HG02571 (cell line): ENCODE measurements around the gene SLX4IP.

Experiments used
- ATAC-seq: cut with Tn5 transposase; IDR thresholded peaks from one replicate; pipeline ENCODE4 v1.9.1; 2021; ENCODE audit warnings: mild to moderate bottlenecking, moderate library complexity; ENCODE audit not compliant: unreplicated experiment

The SLX4IP gene

DNA sequence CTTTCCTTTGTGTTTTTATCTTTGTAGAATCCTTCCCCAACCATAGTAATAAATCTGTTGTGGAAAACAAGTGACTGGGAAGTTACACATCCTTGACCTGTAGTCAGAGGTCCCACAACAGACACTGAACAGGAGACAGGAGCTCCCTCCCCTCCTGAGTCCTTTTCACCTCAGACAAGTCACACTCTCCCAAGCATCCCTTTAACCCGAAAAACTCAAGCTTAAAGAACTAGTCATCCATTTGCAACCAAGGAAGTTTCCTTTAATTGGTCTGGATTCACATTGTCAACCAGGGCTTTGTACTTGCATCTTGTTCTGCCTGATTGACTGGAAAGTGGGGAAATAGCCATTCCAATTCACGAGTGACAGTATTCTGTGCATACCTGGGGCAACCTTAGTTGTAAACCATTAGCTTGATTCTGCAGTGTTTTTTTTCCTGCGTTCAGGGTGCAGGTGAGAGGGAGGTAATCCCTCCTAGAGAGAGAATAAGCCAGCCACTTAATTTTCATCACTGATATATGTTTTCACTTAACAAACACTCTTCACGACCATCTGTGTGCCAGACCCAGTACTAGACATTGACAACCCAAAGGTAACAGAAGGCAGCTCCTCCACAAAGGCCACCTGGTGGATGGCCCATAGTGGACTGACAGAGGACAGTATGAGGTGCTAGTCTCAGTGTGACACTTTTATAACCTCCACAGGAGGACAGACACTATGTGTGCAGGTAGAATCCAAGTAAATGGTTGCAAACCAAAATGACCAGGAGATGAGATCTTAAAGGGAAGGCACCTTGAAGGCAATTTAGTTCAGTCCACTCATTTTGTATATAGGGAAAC is 112.4 kb downstream of the SLX4IP start:
- no peak for ATAC-seq

DNA sequence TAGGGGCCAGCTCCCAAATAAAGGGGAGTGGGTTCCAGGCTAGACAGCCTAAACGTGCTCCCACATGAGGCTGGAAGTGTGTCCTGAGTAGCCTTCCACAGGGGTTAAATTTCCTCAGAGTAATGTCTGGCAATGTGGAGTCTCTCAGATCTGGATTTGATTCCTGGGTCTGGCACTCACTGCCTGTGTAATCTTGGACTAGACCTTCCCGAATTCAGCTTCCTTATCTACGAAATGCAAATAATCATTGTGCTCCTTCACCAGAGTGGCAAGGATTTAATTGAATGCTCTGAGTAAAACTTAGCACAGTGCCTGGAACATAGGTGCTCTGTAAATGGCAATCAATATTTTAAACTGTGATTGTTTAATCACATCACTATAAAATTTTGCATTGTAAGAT is 114.4 kb downstream of the SLX4IP start:
- ATAC-seq, result no peak

DNA sequence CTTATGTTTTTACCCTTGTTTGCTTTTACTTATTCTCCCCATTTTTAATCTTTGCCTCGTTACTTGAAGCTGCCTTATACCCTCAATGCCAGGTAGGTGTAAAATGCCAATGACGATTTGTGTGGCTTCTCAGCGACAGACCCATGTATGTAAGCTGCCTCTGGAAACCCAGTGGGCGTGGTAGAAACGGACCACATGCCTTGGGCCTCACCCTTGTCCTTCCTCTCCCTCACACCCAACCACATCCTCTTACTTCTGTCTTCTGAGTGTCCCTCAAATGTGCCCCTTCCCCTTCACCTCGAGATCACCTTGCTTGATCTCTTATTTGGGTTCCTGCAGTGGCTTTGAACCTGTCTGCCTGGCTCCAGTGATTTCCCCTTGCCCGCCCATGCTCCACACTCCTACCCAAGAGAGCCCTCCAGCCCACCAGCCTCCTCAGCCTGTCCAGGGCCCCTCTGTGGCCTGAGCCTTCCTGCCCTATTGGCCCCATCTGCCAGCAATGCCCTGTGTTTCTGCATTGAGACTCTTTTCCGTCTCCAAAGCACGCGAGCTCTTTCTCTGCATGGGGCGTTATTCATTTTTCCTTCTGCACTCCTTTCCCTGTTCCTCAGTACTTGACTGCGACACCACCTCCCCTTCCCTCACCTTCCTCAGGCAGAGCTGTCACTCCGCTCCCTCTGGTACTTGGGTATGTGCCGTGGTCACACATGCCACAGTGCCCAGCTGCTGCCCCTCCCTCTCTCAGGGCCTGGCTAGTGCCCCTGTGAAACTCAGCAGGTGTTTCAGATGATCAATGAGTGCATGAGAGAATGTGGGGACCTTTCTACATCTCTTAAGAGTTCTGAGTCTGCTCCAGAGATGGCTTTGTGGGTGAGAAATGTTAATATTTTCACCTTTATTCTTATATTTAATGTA is 115.4 kb downstream of the SLX4IP start:
- no peak for ATAC-seq

DNA sequence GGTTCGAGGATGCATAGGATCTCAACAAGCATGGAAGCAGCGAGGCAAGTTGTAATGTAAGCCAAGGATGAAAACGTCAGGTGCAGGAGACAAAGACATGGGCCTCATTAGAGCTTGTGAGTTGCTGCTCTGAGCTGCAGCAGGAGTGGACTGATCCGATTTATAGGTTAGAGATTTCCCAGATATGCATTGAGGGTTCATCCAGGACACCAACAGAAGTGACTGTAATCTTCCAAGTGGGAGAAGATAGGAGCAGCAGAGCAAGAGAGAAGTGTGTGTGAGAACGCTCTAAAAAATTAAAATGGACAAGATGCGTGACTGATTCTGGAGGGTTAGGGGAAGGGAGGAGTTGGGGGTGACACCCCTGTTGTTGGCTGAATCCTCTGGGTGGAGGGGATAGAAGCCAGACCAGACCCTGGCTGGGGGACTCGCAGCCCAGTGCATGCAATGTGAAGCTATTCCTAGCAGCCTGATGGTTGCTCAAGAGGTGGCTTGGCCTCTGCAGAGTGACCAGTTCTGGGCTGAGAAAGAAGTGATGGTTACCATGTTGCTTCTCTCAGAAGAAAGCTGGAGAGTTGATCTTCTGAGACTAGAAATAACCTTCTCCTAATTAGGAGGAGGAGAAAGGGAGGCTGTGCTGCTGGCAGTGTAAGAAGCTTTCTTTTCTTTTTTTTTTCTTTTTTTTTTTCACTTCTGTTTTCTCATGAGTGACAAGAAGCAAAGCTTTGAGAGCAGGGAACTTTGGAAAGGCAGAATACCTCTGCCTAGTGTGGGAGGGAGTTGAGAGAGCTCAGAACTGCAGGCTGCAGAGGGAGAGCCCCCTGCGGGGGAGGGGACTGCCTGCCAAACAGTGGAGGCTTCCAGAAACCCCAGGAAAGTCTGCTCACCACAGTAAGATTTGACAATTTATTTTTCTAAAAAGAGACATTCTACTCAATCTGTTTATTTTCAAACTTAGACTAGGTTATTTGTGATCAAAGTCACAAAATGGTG is 116.9 kb downstream of the SLX4IP start:
- ATAC-seq, result peak; percentile 74

DNA sequence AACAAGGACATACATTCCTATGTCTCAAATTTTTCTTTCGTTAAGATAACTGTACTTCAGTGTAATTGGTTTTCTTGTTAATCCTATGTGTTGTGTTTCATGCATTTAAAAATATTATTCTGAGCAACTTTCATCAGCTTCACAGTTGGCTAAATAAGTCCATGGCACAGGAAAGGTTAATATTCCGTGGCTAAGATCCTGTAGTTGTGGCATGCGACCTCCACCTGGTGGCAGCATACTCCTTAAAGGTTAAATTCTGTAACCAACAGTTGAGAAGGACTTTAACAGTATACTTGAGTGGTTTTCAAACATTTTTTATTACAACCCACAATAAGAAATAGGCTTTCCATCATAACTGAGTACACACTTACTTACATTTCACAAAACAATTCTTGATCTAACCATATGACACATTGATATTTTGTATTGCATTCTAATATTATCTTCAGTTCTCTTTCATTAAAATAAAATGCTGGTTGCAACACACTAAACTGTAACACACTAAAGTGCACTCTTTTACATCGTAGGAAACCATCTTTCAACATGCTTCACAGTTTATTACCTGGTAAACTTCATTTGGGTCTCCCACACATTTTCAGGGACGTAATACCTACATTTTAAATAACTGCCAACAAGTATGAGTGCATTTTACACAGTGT is 118.3 kb downstream of the SLX4IP start:
- ATAC-seq, result no peak

DNA sequence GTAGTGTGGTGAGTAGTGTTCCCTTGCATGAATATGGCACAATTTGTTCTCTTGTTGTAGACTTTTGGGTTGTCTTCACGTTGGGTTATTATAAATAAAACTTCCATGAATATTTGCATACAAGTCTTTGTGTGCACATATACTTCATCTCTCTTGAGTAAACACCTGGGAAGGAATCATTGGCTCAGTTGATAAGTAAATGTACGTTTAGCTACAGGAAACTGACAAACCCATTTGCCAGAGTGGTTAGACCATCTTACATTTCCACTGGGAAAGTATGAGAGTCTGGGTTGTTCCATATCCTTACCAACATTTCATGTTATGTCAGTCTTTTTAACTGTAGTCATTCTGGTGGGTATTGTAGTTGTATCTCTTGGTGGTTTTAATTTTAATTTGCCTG is 119.2 kb downstream of the SLX4IP start:
- ATAC-seq, result no peak

DNA sequence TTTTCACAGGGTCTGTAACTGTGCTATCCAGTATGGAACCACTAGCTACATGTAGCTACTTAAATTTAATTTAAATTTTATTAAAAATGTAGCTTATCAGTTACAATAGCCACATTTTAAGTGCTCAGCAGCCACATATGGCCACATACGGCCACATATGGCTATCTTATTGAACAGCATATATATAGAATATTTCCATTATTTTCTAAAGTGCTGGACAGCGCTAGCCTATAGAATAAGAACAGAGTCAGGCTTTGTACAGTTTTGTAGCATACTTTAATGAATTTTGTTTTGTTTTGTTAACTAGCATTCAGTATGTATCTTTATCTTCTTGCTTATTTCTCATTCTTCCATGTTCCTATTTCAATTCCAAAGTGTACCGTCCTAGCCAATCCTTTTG is 120.3 kb downstream of the SLX4IP start:
- ATAC-seq, result no peak

DNA sequence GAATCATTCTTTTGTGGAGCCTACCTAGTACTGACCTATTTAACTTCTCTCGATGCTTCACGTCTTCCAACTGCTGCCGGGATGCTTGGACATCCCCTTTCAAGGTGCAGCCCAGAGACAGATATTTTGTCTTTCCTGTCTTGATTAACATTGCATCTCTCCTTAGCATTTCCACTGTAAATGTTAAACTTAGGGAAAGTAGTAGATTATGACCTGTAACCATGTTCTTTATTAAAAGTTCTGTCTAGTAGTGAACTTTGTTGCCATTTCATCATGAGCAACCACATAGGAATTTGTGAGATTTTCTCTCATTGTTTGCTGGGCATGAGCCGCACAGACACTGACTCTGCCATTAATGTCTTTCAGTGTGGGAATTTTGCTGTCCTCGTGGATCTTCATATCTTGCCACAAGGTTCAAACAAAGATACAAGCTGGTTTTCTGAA is 120.8 kb downstream of the SLX4IP start:
- ATAC-seq, result no peak

DNA sequence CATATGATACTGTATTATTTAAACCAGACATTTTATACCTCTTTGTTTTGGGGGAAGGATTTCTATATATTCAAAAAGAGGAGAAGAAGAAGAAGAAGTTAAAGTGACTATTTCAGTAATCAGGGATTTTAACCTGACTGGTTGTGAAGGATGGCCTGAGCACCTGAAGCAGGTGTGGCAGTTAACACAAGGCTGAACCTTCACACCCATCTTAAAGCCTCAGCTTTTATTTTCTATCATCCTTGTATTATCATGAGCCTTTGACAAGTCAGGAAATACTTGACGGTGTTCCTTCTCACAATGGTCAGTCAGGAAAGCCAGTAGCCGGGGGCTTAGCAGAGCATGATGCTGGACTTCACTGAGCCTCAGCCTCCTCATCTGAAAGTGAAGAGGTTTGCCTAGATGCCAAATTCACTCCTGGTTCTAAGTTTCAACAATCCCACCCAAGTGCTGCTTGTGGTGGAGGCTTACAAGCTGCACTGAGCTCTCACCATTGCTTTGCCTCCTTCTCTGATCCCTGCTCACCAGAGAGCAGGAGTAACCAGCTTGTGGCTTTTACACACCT is 121.5 kb downstream of the SLX4IP start:
- no peak for ATAC-seq

DNA sequence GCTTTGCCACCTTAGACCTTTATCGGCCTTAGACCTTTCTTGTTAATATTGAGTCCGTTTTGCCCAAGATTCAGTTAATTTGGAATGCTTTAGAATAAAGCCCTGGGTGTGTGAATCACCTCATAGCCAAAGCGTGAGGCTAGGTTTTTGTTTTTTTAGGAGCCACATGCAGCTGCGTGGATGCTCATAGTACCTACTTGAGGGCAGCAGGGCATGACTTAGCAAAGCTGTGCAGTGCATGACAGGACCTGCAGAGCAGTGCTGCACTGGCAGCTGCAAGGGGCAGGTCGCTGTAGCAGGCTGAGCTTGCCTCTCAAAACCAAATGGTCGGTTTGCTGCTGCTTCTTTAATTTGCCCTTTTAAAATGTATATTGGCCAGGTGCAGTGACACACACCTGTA is 122.6 kb downstream of the SLX4IP start:
- no peak for ATAC-seq

DNA sequence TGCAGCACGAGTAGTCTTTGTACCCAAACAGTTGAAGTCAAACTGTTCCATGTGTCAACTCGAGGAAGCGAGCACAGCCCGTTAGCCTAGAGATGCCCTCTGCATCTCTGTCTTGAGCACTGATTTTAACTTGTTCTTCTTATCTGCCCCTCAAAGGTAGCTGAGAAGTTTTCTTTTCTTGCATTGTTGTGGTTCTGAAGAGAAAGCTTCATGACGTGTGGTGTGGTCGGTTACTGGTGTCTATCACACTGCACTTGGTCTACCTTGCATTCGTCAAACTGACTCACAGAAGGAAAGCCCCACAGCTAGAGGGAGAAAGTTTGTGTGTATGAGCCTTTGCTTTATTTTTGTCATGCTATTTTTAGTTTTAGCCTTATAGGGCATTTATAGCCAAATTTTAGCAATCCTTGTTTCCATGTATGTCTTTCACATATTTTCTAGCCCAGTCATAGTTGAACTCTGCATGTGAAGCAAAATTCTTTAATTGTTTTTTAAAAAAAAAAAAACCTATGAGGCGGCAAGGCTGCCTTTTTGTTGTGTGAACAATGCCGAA is 123.6 kb downstream of the SLX4IP start:
- ATAC-seq, result peak; percentile 71

DNA sequence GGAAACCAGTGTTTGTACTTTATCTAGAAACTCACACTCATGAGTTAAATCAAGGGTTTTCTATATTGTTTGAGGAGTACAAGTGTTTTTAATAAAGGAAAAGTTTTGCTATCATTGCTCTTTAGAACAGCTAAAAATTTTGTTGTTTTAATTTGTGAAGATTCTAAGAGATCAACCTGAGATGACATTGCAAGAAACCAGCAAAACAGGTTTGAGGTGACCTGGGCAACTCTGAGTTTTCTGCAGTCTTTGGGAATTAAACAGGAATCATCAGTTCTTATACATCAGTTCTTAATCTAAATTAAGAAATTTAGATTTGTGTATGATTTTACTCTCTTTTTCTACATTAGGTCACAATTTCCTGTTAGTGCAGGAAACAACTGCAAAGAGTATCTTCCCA is 124.2 kb downstream of the SLX4IP start:
- ATAC-seq, result no peak

DNA sequence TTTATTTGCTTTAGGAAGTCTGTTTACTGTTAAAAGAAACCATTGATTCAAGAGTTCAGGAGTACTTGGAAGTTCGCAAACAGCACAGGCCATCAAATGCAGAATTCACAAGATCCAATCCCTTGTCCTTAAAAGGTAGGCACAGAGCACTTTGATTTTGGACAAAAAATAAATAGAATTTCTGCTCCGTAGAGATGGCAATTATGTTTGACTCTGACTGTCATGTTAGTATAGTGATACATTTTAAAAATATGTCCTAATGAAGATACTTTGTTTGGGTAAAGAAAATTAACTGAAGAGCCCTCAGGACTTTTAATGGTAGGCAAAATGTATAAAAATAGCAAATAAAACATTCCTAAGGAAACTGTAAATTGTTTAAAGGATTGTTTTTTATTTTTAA is 125.6 kb downstream of the SLX4IP start:
- no peak for ATAC-seq

DNA sequence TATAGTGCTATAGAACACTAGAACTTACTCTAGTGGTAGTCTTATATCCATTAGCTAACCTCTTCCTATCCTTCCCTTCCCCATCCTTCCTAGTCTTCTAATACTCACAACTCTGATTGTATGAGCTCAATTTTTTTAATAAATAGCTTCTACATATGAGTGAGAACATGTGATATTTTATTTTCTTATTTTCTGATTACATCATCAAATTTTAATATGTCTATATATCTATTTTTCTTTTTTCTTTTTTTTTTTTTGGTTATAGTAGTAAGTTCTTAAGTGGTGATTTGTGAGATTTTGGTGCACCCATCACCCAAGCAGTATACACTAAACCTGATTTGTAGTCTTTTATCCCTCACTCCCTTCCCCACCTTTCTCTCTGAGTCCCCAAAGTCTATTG is 126.2 kb downstream of the SLX4IP start:
- no peak for ATAC-seq

DNA sequence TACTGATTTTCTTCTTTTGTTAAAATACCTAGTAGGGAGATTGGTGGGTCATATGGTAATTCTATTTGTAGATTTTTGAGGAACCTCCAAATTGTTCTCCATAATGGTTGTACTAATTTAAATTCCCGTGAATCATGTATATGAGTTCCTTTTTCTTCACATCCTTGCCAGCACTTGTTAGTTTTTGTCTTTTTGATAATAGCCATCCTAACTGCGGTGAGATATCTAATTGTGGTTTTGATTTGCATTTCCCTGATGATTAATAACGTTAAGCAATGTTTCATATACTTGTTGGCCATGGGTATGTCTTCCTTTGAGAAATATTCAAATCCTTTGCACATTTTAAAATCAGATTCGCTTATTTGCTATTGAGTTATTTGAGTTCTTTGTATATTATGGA is 127.8 kb downstream of the SLX4IP start:
- no peak for ATAC-seq

DNA sequence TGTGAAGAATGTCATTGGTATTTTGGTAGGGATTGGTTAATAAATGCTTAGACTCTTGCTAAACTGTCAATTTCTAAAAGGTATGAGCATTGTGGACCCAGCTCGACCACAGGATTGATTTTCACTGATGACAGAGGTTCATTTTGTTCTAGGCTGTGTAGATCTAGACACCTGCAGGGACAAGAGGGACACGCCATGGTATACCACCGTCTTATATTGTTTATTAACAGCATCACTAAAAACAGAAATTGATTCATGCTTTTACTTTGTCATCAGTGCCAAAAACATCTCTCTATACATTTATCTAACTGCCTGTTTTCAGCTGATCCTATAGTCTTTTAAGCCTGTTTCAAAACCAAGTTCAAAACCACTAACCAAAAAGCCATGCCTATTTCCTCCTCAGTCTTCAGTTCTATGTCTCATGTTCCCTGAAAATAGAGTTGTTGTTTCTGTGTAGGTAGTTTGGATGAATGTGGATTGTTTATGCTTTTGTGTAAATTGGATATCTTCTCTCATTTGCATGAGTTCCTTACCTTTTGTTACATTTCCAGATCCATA is 128.9 kb downstream of the SLX4IP start:
- no peak for ATAC-seq

DNA sequence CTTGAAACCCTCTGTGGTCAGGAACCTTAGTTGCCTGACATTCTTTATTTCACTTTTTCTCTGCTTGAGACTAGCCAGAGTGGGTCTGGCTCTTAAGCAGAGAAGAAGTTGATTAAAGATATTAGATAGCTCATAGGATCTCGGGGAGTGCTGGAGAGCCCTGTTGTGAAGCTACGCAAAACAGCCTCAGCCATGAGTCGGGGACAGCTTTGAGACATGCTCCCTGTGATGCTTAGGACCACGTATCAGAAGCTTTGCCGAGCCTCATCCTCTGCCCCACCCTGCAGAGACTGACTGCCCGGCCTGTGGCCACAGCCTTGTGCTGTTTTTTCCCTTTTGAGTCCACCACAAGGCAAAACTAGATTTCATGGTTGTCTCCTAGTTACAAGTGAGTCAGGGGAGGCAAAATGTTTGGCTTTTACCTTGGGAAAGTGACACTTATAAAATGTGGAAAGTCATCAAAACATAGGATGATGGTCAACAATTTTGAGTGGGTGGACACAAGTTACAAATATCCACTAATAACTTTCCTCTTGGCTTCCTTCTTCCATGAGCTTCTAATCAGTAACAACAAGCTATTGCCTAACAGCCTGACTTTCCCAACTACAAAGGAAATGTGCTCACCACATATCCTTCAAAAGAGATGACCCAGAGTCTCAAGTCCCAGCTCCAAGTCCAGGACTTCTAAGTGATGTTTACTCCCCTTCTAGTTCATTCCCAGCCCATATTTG is 130.3 kb downstream of the SLX4IP start:
- ATAC-seq, result no peak
